Right lobe of liver (tissue), 4 donors: ENCODE results near the gene CENPB.

Source experiments
- POLR2A ChIP-seq: fragments of 450-650 bp; IDR thresholded peaks from one replicate; pipeline ENCODE4 v1.6.1; 2017; ENCODE audit warnings: antibody characterized with exemption, mild to moderate bottlenecking
- TF ChIP-seq, protein P1 (sequence below), 4 donors: fragments of 200-600 bp in 3 of 4; fragments of 450-650 bp in 1 of 4; IDR thresholded peaks; one replicate each; pipeline versions ENCODE4 v1.5.1 to v1.8.0; 2016 to 2022; ENCODE audit warnings: antibody characterized with exemption in 4 of 4, mild to moderate bottlenecking in 2 of 4
- donor health status: DM: no; HTN: no; CAD: no.
- donor health status: DM: no; HTN: no; CAD: no.
- donor health status: DM: no; HTN: yes; CAD: no.

- TF ChIP-seq, protein P1, sequence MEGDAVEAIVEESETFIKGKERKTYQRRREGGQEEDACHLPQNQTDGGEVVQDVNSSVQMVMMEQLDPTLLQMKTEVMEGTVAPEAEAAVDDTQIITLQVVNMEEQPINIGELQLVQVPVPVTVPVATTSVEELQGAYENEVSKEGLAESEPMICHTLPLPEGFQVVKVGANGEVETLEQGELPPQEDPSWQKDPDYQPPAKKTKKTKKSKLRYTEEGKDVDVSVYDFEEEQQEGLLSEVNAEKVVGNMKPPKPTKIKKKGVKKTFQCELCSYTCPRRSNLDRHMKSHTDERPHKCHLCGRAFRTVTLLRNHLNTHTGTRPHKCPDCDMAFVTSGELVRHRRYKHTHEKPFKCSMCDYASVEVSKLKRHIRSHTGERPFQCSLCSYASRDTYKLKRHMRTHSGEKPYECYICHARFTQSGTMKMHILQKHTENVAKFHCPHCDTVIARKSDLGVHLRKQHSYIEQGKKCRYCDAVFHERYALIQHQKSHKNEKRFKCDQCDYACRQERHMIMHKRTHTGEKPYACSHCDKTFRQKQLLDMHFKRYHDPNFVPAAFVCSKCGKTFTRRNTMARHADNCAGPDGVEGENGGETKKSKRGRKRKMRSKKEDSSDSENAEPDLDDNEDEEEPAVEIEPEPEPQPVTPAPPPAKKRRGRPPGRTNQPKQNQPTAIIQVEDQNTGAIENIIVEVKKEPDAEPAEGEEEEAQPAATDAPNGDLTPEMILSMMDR (IDR thresholded peaks at IDR 0.05), result no peak
- TF ChIP-seq POLR2A, result no peak
These were observed 25.7 kb downstream of the CENPB start for GRCh38 chr20:3760655-3761348.
